GM12875 (cell line): ENCODE measurements around the gene C1QTNF3.

Experiments
- H3K4me3 ChIP-seq: one replicate; pipeline ENCODE4 v1.5.1; 2011; ENCODE audit warnings: low read depth, low read length, control low read depth
- CTCF ChIP-seq: IDR thresholded peaks from 2 replicates; pipeline ENCODE4 v1.5.1; 2011; ENCODE audit warnings: low read depth, mild to moderate bottlenecking, control low read depth, inconsistent platforms, low read length, moderate library complexity, borderline replicate concordance; ENCODE audit not compliant: insufficient read depth

Gene C1QTNF3

GRCh38 chr5:34022121-34022705, 20.8 kb downstream of the C1QTNF3 start:
- no peak overlapping the region for H3K4me3 ChIP-seq
- TF ChIP-seq CTCF: no peak

GRCh38 chr5:34021334-34021733, 21.7 kb downstream of the C1QTNF3 start:
- H3K4me3 ChIP-seq: no peak overlapping the region
- no peak for TF ChIP-seq CTCF

GRCh38 chr5:34020726-34021125, 22.3 kb downstream of the C1QTNF3 start:
- TF ChIP-seq CTCF: no peak
- no peak overlapping the region for H3K4me3 ChIP-seq

- H3K4me3 ChIP-seq: no peak overlapping the region
- no peak for TF ChIP-seq CTCF
Observed at GRCh38 chr5:34017254-34017653, 25.8 kb downstream of the C1QTNF3 start.

- H3K4me3 ChIP-seq: no peak overlapping the region
- TF ChIP-seq CTCF: no peak
Observed at GRCh38 chr5:34016750-34017149, 26.3 kb downstream of the C1QTNF3 start.

- TF ChIP-seq CTCF: no peak
- H3K4me3 ChIP-seq: no peak overlapping the region
Observed at GRCh38 chr5:34016222-34016621, 26.8 kb downstream of the C1QTNF3 start.

- no peak for TF ChIP-seq CTCF
- no peak overlapping the region for H3K4me3 ChIP-seq
Observed at GRCh38 chr5:34015120-34015822, 27.7 kb downstream of the C1QTNF3 start.
